Measurements from ENCODE around the gene GOLGA6A.
"Not testable (repeated sequence)": the region's sequence is repeated elsewhere in the genome, so short reads cannot be mapped to it uniquely, and the experiment has no call there.

GOLGA6A gene

GRCh38 chr15:74052271-74053260, 29.8 kb downstream of the GOLGA6A start:
- not testable (repeated sequence) for DNase-seq

GRCh38 chr15:74050556-74051234, 31.7 kb downstream of the GOLGA6A start:
- DNase-seq, result no peak

GRCh38 chr15:74050127-74050526, 32.2 kb downstream of the GOLGA6A start:
- DNase-seq, result no peak

GRCh38 chr15:74046275-74046674, 36.1 kb downstream of the GOLGA6A start:
- no peak for DNase-seq

- no peak for DNase-seq
Observed at GRCh38 chr15:74045636-74046274, 36.6 kb downstream of the GOLGA6A start.

GRCh38 chr15:74045184-74045583, 37.2 kb downstream of the GOLGA6A start:
- no peak for DNase-seq

GRCh38 chr15:74044267-74045110, 37.9 kb downstream of the GOLGA6A start:
- no peak for DNase-seq

GRCh38 chr15:74043425-74044266, 38.7 kb downstream of the GOLGA6A start:
- no peak for DNase-seq

- DNase-seq, result no peak
Observed at GRCh38 chr15:74042603-74043424, 39.5 kb downstream of the GOLGA6A start.

- DNase-seq, result no peak
Observed at GRCh38 chr15:74041777-74042435, 40.4 kb downstream of the GOLGA6A start.

- no peak for DNase-seq
Observed at GRCh38 chr15:74041311-74041756, 41.0 kb downstream of the GOLGA6A start.

- DNase-seq, result no peak
Observed at GRCh38 chr15:74040109-74040850, 42.1 kb downstream of the GOLGA6A start.

GRCh38 chr15:74039656-74040010, 42.7 kb downstream of the GOLGA6A start:
- no peak for DNase-seq

GRCh38 chr15:74038707-74039655, 43.4 kb downstream of the GOLGA6A start:
- no peak for DNase-seq

- no peak for DNase-seq
Observed at GRCh38 chr15:74037171-74038117, 44.9 kb downstream of the GOLGA6A start.

- DNase-seq, result no peak
Observed at GRCh38 chr15:74036271-74037170, 45.8 kb downstream of the GOLGA6A start.
